ENCODE results near the gene TIMP2.

Gene TIMP2

GRCh38 chr17:78804777-78805176 is 120.4 kb downstream of the TIMP2 start:
- no peak for DNase-seq

- DNase-seq: no peak
Measured at GRCh38 chr17:78803186-78803845, 121.9 kb downstream of the TIMP2 start.
